IMR-90 (cell line): ENCODE results near the gene CAPN3.

Experiments
- BHLHE40 ChIP-seq: fragments of 150-350 bp; IDR thresholded peaks from 2 replicates; pipeline ENCODE4 v1.6.1; 2016; ENCODE audit warnings: mild to moderate bottlenecking, low read depth, low read length
- CEBPB ChIP-seq: IDR thresholded peaks from 2 replicates; pipeline ENCODE4 v1.6.1; 2012; ENCODE audit warnings: low read depth, low read length, improper control_type of control experiment
- CHD1 ChIP-seq: IDR thresholded peaks from 2 replicates; pipeline ENCODE4 v1.6.1; 2012; ENCODE audit warnings: low read depth, low read length, improper control_type of control experiment
- FOS ChIP-seq: fragments of 150-350 bp; IDR thresholded peaks from 2 replicates; pipeline ENCODE4 v1.6.1; 2016; ENCODE audit warnings: low read depth, low read length
- MAFK ChIP-seq: IDR thresholded peaks from 2 replicates; pipeline ENCODE4 v1.6.1; 2012; ENCODE audit warnings: low read depth, low read length, improper control_type of control experiment
- MXI1 ChIP-seq: IDR thresholded peaks from 2 replicates; pipeline ENCODE4 v1.6.1; 2012; ENCODE audit warnings: low read depth, mild to moderate bottlenecking, low read length, moderate library complexity, borderline replicate concordance
- POLR2A ChIP-seq: IDR thresholded peaks from 2 replicates; pipeline ENCODE4 v1.6.1; 2012; ENCODE audit warnings: mild to moderate bottlenecking, low read depth, low read length
- RAD21 ChIP-seq: IDR thresholded peaks from 2 replicates; pipeline ENCODE4 v1.6.1; 2012; ENCODE audit warnings: low read length, improper control_type of control experiment
- RCOR1 ChIP-seq: IDR thresholded peaks from 2 replicates; pipeline ENCODE4 v1.6.1; 2012; ENCODE audit warnings: mild to moderate bottlenecking, low read length, improper control_type of control experiment; ENCODE audit not compliant: insufficient replicate concordance
- RFX5 ChIP-seq: IDR thresholded peaks from 2 replicates; pipeline ENCODE4 v1.8.0; 2012; ENCODE audit warnings: low read depth, mild to moderate bottlenecking, low read length, moderate library complexity
- SMC3 ChIP-seq: fragments of 150-350 bp; IDR thresholded peaks from 2 replicates; pipeline ENCODE4 v1.6.1; 2016; ENCODE audit warnings: low read depth, mild to moderate bottlenecking, antibody characterized with exemption, low read length, moderate library complexity
- TF ChIP-seq, protein P1 (sequence below): conservative IDR thresholded peaks from 2 replicates; pipeline ENCODE4 v1.5.1; 2012; ENCODE audit warnings: mild to moderate bottlenecking, low read depth, low read length, improper control_type of control experiment
- TF ChIP-seq, protein P2 (sequence below): fragments of 150-350 bp; IDR thresholded peaks from 2 replicates; pipeline ENCODE4 v1.6.1; 2016; ENCODE audit warnings: low read depth, mild to moderate bottlenecking, low read length, moderate library complexity, borderline replicate concordance
- TF ChIP-seq, protein P3 (sequence below): fragments of 150-350 bp; IDR thresholded peaks from 2 replicates; pipeline ENCODE4 v1.6.1; 2017; ENCODE audit warnings: mild to moderate bottlenecking, antibody characterized with exemption, low read length, low read depth

DNA sequence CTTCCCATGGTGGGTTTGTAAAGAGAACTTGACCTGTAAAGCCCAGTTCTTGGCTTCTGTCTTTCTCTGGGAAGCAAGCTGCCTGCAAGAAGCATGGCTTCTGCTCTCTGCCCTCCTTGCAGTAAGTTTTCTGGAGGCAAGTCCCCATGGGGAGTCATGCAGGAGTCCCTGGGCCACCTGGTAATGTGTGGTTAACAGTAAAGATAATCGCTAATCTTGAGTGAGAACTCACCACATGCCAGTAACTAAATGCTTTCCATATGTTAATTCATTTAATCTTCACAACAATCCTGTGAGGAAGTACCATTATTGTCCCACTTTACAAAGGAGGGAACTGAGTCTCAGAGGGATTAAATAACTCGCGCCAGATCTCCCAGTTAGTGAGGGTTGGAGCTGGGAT is 4.2 kb downstream of the CAPN3 start:
- TF ChIP-seq MXI1 (no peak), POLR2A (no peak), SMC3 (no peak), FOS (no peak), CEBPB (no peak), RCOR1 (no peak), MAFK (no peak), RFX5 (no peak), BHLHE40 (no peak), CHD1 (no peak), RAD21 (no peak)
- TF ChIP-seq, protein P1, sequence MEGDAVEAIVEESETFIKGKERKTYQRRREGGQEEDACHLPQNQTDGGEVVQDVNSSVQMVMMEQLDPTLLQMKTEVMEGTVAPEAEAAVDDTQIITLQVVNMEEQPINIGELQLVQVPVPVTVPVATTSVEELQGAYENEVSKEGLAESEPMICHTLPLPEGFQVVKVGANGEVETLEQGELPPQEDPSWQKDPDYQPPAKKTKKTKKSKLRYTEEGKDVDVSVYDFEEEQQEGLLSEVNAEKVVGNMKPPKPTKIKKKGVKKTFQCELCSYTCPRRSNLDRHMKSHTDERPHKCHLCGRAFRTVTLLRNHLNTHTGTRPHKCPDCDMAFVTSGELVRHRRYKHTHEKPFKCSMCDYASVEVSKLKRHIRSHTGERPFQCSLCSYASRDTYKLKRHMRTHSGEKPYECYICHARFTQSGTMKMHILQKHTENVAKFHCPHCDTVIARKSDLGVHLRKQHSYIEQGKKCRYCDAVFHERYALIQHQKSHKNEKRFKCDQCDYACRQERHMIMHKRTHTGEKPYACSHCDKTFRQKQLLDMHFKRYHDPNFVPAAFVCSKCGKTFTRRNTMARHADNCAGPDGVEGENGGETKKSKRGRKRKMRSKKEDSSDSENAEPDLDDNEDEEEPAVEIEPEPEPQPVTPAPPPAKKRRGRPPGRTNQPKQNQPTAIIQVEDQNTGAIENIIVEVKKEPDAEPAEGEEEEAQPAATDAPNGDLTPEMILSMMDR: no peak
- TF ChIP-seq, protein P2, sequence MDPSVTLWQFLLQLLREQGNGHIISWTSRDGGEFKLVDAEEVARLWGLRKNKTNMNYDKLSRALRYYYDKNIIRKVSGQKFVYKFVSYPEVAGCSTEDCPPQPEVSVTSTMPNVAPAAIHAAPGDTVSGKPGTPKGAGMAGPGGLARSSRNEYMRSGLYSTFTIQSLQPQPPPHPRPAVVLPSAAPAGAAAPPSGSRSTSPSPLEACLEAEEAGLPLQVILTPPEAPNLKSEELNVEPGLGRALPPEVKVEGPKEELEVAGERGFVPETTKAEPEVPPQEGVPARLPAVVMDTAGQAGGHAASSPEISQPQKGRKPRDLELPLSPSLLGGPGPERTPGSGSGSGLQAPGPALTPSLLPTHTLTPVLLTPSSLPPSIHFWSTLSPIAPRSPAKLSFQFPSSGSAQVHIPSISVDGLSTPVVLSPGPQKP: no peak
- TF ChIP-seq, protein P3, sequence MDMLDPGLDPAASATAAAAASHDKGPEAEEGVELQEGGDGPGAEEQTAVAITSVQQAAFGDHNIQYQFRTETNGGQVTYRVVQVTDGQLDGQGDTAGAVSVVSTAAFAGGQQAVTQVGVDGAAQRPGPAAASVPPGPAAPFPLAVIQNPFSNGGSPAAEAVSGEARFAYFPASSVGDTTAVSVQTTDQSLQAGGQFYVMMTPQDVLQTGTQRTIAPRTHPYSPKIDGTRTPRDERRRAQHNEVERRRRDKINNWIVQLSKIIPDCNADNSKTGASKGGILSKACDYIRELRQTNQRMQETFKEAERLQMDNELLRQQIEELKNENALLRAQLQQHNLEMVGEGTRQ: no peak
